GM21515 (cell line): ENCODE data around the gene TFAP2E.

Experiments
- ATAC-seq: cut with Tn5 transposase; IDR thresholded peaks from one replicate; pipeline ENCODE4 v1.9.1; 2021; ENCODE audit not compliant: unreplicated experiment

TFAP2E gene

GRCh38 chr1:35640380-35641232 lies 67.5 kb downstream of the TFAP2E start:
- no peak for ATAC-seq

DNA sequence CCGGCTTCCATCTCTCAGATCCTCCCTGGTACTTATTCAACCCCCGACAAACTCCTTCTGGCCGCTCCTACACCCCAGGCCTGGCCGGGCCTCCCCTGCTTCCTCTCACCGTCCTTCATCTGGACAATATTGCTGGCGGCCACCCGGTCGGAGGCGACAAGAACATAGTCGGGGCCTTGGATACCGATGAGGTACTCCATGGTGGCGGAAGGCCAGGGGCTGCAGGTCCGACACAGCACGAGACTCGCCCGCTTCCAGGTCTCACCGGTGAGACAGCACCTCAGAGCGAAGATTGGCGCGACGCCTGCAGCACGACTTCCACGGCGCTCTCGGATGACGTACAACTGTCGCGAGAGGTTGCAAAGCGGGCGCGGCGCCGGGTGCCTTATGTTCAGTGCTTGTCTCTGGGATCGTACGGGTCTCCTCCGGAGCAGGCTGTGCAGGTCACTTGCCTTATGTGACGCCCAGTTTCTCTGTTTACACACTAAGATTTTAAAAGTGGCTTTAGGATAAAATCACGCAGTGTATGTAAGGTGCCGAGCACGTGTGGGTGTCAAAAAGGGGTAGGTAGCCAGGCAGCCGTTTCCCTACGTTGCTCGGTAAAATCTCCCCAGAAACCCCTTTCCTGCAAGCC lies 68.2 kb downstream of the TFAP2E start, which contains the start of gene PSMB2:
TSS of gene PSMB2 (minus strand) at position 294 of the 634 bp plus-strand sequence. CDS start at position 200, 94 bp downstream.
- ATAC-seq = peak; percentile 77

GRCh38 chr1:35642471-35642955 lies 69.4 kb downstream of the TFAP2E start:
- no peak for ATAC-seq

DNA sequence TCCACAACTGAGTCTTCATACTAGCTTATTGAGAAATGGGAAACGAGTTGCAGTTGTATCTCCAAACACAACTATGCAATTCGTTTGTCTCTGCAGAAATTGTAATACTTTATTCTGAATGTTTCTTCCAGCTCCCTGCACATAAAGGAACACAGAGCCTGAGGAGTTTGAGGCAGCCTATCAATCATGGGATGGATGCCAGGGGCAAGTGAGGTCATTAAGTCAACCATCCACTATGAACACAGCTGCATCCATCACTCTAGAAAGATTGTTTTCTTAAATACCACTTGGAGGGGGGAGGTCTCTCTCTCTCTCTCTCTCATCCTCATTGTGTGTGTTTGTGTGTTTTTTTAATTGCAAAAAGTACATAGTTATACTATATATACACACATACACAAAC lies 71.1 kb downstream of the TFAP2E start:
- no peak for ATAC-seq
